ENCODE measurements around the gene ITFG1. TPM values are rescaled to one million over a fixed set of nuclear protein-coding genes. Genes with fewer than 3 reads are reported as not detected.

ITFG1 gene
- total RNA-seq, 2 experiments from 2014 or later = 33.7 to 37.9 TPM

DNA sequence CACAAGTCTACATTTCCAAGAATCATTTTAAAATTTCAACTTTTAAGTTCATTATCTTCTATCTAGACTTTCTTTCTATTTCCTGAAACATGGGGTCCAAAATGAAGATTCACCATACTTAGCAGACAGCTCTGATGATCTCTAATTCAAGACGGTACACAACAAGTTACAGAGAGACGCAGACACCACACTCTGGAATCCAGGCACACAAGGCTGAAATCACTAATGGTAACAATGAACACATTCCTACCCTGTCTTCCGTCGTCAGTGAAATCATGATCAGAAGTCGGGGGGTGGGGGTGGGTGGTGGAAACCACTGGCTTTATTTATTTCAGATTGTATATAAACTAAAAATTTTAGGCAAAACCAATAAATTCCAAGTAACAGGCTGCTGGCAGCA is 78.5 kb downstream of the ITFG1 start:
- ChIA-PET CTCF (ENCODE audit: unreplicated experiment) (no interaction called here), POLR2A (no interaction called here)
- Histone ChIP-seq H3K36me3 (ENCODE audit: insufficient read depth, low read length) (no peaks in the 10 kb centered on the region), H4K20me1 (ENCODE audit: insufficient read depth, low read length) (no peaks in the 10 kb centered on the region), H3K9me2 (ENCODE audit: insufficient read depth, low read length) (no peaks in the 10 kb centered on the region), H2AFZ (ENCODE audit: low read length) (no peak overlapping the region), H3K4me1 (ENCODE audit: insufficient read depth, low read length, poor library complexity, severe bottlenecking) (no peaks in the 10 kb centered on the region), H3K4me3 (ENCODE audit: low read depth, low read length, poor library complexity, severe bottlenecking) (no peak overlapping the region), H3K9me3 (ENCODE audit: low read length) (no peaks in the 10 kb centered on the region), H3K79me2 (ENCODE audit: insufficient read depth, low read depth, low read length) (no peaks in the 10 kb centered on the region), H3K27ac (ENCODE audit: low read depth, low read length, poor library complexity, severe bottlenecking) (no peak overlapping the region), H3K4me2 (ENCODE audit: low read length) (no peak overlapping the region)
- intact Hi-C loops (cut with micrococcal nuclease; ENCODE audit: unreplicated experiment) = no loop called here
- BruUV-seq (replicated peaks) = no TSS peak
- TF ChIP-seq, protein P1, sequence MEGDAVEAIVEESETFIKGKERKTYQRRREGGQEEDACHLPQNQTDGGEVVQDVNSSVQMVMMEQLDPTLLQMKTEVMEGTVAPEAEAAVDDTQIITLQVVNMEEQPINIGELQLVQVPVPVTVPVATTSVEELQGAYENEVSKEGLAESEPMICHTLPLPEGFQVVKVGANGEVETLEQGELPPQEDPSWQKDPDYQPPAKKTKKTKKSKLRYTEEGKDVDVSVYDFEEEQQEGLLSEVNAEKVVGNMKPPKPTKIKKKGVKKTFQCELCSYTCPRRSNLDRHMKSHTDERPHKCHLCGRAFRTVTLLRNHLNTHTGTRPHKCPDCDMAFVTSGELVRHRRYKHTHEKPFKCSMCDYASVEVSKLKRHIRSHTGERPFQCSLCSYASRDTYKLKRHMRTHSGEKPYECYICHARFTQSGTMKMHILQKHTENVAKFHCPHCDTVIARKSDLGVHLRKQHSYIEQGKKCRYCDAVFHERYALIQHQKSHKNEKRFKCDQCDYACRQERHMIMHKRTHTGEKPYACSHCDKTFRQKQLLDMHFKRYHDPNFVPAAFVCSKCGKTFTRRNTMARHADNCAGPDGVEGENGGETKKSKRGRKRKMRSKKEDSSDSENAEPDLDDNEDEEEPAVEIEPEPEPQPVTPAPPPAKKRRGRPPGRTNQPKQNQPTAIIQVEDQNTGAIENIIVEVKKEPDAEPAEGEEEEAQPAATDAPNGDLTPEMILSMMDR (conservative IDR thresholded peaks at IDR 0.05; ENCODE audit: low read length) = no peak
- TF ChIP-seq EZH2phosphoT487 (IDR thresholded peaks at IDR 0.05; ENCODE audit: borderline replicate concordance, low read depth, low read length) = no peak
- no peak for DNase-seq (ENCODE audit: low spot score)

DNA sequence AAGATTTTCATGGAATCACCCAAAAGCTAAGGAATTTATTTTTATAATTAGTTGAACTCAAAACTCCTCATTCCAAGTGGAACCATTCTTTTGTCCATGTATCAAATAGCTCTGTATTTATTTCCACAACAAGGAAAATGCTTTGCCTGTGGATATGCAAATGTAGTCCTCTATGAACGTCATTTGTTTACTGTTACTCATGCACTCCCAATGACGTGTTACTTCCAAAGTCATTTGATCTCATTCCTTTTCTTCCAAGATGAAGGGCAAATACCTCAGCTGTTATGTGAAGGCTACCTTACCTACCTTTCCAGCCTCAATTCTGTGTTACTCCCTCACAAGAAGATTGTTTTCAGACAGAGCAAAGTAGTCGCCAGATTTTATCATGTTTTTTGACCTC is 83.7 kb downstream of the ITFG1 start:
- CTCF ChIA-PET (ENCODE audit: unreplicated experiment) = no interaction called here

DNA sequence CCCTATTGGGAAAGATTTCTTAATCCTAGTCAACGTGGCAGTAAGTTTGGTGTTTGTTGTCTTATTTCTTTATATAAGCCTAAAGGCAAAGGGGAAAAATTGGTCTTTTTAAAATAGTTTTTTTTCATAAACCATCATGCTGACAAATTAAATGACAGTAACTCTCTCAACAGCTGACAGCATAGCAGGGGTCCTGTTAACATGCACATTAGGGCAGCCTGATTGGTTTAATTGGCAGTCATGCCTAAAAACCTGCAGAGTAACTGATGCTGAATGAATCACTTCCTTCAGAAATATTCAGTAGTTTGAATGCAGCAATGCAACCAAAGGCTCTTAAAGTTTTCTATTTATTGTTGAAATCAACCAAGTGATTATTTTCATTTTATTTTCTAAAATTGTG is 85.4 kb downstream of the ITFG1 start:
- no TSS peak for BruUV-seq (replicated peaks)
- TF ChIP-seq, protein P1 (conservative IDR thresholded peaks at IDR 0.05; ENCODE audit: low read length) = no peak
- no peak for TF ChIP-seq EZH2phosphoT487 (IDR thresholded peaks at IDR 0.05; ENCODE audit: borderline replicate concordance, low read depth, low read length)
- POLR2A ChIA-PET = interaction anchor here (1.2 kb wide), 1 partner anchor 19 kb away, joined by 3 read pairs; no protein-coding TSS in a partner anchor

More for the DNA sequence above, 83.7 kb downstream of the ITFG1 start:
- intact Hi-C loops (cut with micrococcal nuclease; ENCODE audit: unreplicated experiment) = no loop called here
- Histone ChIP-seq H3K27ac (ENCODE audit: low read depth, low read length, poor library complexity, severe bottlenecking) (no peak overlapping the region), H3K4me2 (ENCODE audit: low read length) (no peak overlapping the region), H3K4me3 (ENCODE audit: low read depth, low read length, poor library complexity, severe bottlenecking) (no peak overlapping the region), H3K9me2 (ENCODE audit: insufficient read depth, low read length) (no peaks in the 10 kb centered on the region), H2AFZ (ENCODE audit: low read length) (no peak overlapping the region), H3K79me2 (ENCODE audit: insufficient read depth, low read depth, low read length) (no peaks in the 10 kb centered on the region), H4K20me1 (ENCODE audit: insufficient read depth, low read length) (no peaks in the 10 kb centered on the region), H3K36me3 (ENCODE audit: insufficient read depth, low read length) (peaks cover 30% of the 10 kb centered on the region), H3K4me1 (ENCODE audit: insufficient read depth, low read length, poor library complexity, severe bottlenecking) (no peaks in the 10 kb centered on the region), H3K9me3 (ENCODE audit: low read length) (no peaks in the 10 kb centered on the region)
- DNase-seq (ENCODE audit: low spot score) = no peak
- no TSS peak for BruUV-seq (replicated peaks)
- POLR2A ChIA-PET = interaction anchor here (0.7 to 0.8 kb wide), 2 partner anchors 191 to 514 kb away, joined by 3 read pairs; no protein-coding TSS in a partner anchor
- TF ChIP-seq, protein P1 (conservative IDR thresholded peaks at IDR 0.05; ENCODE audit: low read length) = no peak
- TF ChIP-seq EZH2phosphoT487 (IDR thresholded peaks at IDR 0.05; ENCODE audit: borderline replicate concordance, low read depth, low read length) = no peak

More for the DNA sequence above, 85.4 kb downstream of the ITFG1 start:
- no peak overlapping the region for H3K27ac ChIP-seq (ENCODE audit: low read depth, low read length, poor library complexity, severe bottlenecking)
- no peaks in the 10 kb centered on the region for H4K20me1 ChIP-seq (ENCODE audit: insufficient read depth, low read length)
- intact Hi-C loops (cut with micrococcal nuclease; ENCODE audit: unreplicated experiment) = no loop called here
- H3K4me3 ChIP-seq (ENCODE audit: low read depth, low read length, poor library complexity, severe bottlenecking) = no peak overlapping the region
- H3K4me1 ChIP-seq (ENCODE audit: insufficient read depth, low read length, poor library complexity, severe bottlenecking) = no peaks in the 10 kb centered on the region
- peaks cover 44% of the 10 kb centered on the region for H3K36me3 ChIP-seq (ENCODE audit: insufficient read depth, low read length)
- CTCF ChIA-PET (ENCODE audit: unreplicated experiment) = no interaction called here
- peaks cover 3% of the 10 kb centered on the region for H3K9me3 ChIP-seq (ENCODE audit: low read length)
- no peak overlapping the region for H3K4me2 ChIP-seq (ENCODE audit: low read length)
- no peaks in the 10 kb centered on the region for H3K79me2 ChIP-seq (ENCODE audit: insufficient read depth, low read depth, low read length)
- H3K9me2 ChIP-seq (ENCODE audit: insufficient read depth, low read length) = no peaks in the 10 kb centered on the region
- no peak for DNase-seq (ENCODE audit: low spot score)
- H2AFZ ChIP-seq (ENCODE audit: low read length) = no peak overlapping the region

All from OCI-LY7 (cell line).